Left lung (tissue), 14 donors: ENCODE measurements around the gene OR4S1. TPM values are rescaled to one million over a fixed set of nuclear protein-coding genes. Genes with fewer than 3 reads are reported as not detected.

Experiments used
- ATAC-seq: fragments of 200-7000 bp; cut with Tn5 transposase; one replicate; pipeline ENCODE4 v1.9.1; 2020; ENCODE audit warnings: moderate library complexity
- DNase-seq, 4 donors: peaks; one replicate each; pipeline ENCODE4 v3.0.0-alpha.2; 2013 to 2020
- H3K27ac ChIP-seq, 2 donors: fragments of 200-600 bp; sonication (generic) in 1 of 2; one replicate each; pipeline versions ENCODE4 v1.5.0 to v1.8.0; 2020 to 2021
- H3K27me3 ChIP-seq, 2 donors: fragments of 200-600 bp; sonication (generic) in 1 of 2; one replicate each; pipeline versions ENCODE4 v1.5.0 to v1.8.0; 2020 to 2021
- H3K36me3 ChIP-seq, 2 donors: fragments of 200-600 bp; sonication (generic) in 1 of 2; one replicate each; pipeline versions ENCODE4 v1.5.0 to v1.8.0; 2020 to 2021
- H3K4me1 ChIP-seq, 2 donors: fragments of 200-600 bp; one replicate each; pipeline ENCODE4 v1.8.0; 2021
- H3K4me3 ChIP-seq, 2 donors: fragments of 200-600 bp; sonication (generic) in 1 of 2; one replicate each; pipeline versions ENCODE4 v1.5.0 to v1.8.0; 2020 to 2021; ENCODE audit warnings: mild to moderate bottlenecking in 1 of 2
- H3K9me3 ChIP-seq, 2 donors: fragments of 200-600 bp; sonication (generic) in 1 of 2; one replicate each; pipeline versions ENCODE4 v1.5.0 to v1.8.0; 2020 to 2021
- CTCF ChIP-seq, 2 donors: fragments of 200-600 bp; sonication (generic) in 1 of 2; IDR thresholded peaks; one replicate each; pipeline versions ENCODE4 v1.5.0 to v1.8.0; 2021; ENCODE audit warnings: antibody characterized with exemption in 2 of 2
- intact Hi-C, 2 donors: fragments of 100-400 bp; cut with DNase I; formaldehyde crosslinking; loops; one replicate each; pipeline versions ENCODE4 v1.11.2 to v1.14.2; 2022
- long read RNA-seq, 12 donors: library from polyadenylated mRNA in 2 of 12; unstranded in 2 of 12; transcript quantifications; one replicate each; pipeline ENCODE4 v2.0.0 and lab custom pipeline, GENCODE V29; 2019 to 2026
- polyA plus RNA-seq, 6 donors: library from polyadenylated mRNA; unstranded; fragments of 120-200 nt; gene quantifications; one replicate each; pipeline ENCODE4 v1.2.1, GENCODE V29; 2013; ENCODE audit not compliant: insufficient read length in 6 of 6
- total RNA-seq, 2 donors: library from RNA; stranded (reverse); fragmentation: NEBNext Ultra II Directional; extraction: Animal tissue kit (Norgen Biotek cat#: 25700); gene quantifications; one replicate each; pipeline ENCODE4 v1.2.1, GENCODE V29; 2021
- donor health status: DM: no; HTN: yes; CAD: no.
- donor health status: DM: no; HTN: no; CAD: no.

OR4S1 gene
- not detected for total RNA-seq
- polyA plus RNA-seq = not detected
- long read RNA-seq, donor 1 = 0 reads
- long read RNA-seq, donor 2 = 0 reads
- long read RNA-seq, donor 3 = 0 reads
- long read RNA-seq, donor 4 = 0 reads
- long read RNA-seq, donor 5 = 0 reads
- long read RNA-seq, donor 6 = 0 reads
- long read RNA-seq, donor 7 = 0 reads
- long read RNA-seq, donor 8 = 0 reads
- long read RNA-seq, donor 9 = 0 reads
- long read RNA-seq, donor 10 = 0 reads
- long read RNA-seq, donor 11 = 0 reads
- long read RNA-seq, donor 12 = 0 reads

- DNase-seq = no peak
- Histone ChIP-seq H3K4me1 (no peaks in the 10 kb centered on the region), H3K4me3 (no peak within 1 kb of the TSS), H3K36me3 (no peaks in the 10 kb centered on the region), H3K9me3 (no peaks in the 10 kb centered on the region), H3K27me3 (no peaks in the 10 kb centered on the region), H3K27ac (no peak within 1 kb of the TSS)
- no peak for ATAC-seq
- no peak for TF ChIP-seq CTCF (IDR thresholded peaks at IDR 0.05)
- intact Hi-C loops = no loop called here
Measured at GRCh38 chr11:48305923-48306322, at the start of gene OR4S1. OR4S1 (plus strand) TSS chr11:48306223; CDS start chr11:48306223, 0 bp downstream.

GRCh38 chr11:48261600-48261999, 44.4 kb upstream of the OR4S1 start:
- ATAC-seq (no peak), DNase-seq (no peak)
- no peaks in the 10 kb centered on the region for H3K4me1 ChIP-seq
- H3K27ac ChIP-seq = no peak overlapping the region
- peaks cover 0 to 3% of the 10 kb centered on the region in 2 donors for H3K9me3 ChIP-seq
- H3K4me3 ChIP-seq = no peak overlapping the region
- intact Hi-C loops = no loop called here
- TF ChIP-seq CTCF (IDR thresholded peaks at IDR 0.05) = no peak
- H3K36me3 ChIP-seq = no peaks in the 10 kb centered on the region
- no peaks in the 10 kb centered on the region for H3K27me3 ChIP-seq

GRCh38 chr11:48263423-48263911, 42.6 kb upstream of the OR4S1 start, which contains the start of gene OR4X1:
OR4X1 (plus strand) TSS chr11:48263861; CDS start chr11:48263861, 0 bp downstream.
- intact Hi-C loops = no loop called here
- H3K9me3 ChIP-seq = peaks cover 0 to 3% of the 10 kb centered on the region in 2 donors
- H3K36me3 ChIP-seq = no peaks in the 10 kb centered on the region
- no peak for TF ChIP-seq CTCF (IDR thresholded peaks at IDR 0.05)
- no peaks in the 10 kb centered on the region for H3K4me1 ChIP-seq
- H3K27me3 ChIP-seq = no peaks in the 10 kb centered on the region
- ATAC-seq (no peak), DNase-seq (no peak)
- H3K4me3 ChIP-seq = no peak within 1 kb of the TSS
- no peak within 1 kb of the TSS for H3K27ac ChIP-seq

- ATAC-seq (no peak), DNase-seq (no peak)
- H3K27ac ChIP-seq = no peak overlapping the region
- no peak overlapping the region for H3K4me3 ChIP-seq
- no peaks in the 10 kb centered on the region for H3K36me3 ChIP-seq
- no peaks in the 10 kb centered on the region for H3K9me3 ChIP-seq
- no peaks in the 10 kb centered on the region for H3K27me3 ChIP-seq
- intact Hi-C loops = no loop called here
- no peak for TF ChIP-seq CTCF (IDR thresholded peaks at IDR 0.05)
- no peaks in the 10 kb centered on the region for H3K4me1 ChIP-seq
Measured at GRCh38 chr11:48270621-48271020, 35.4 kb upstream of the OR4S1 start.

GRCh38 chr11:48272606-48273005, 33.4 kb upstream of the OR4S1 start:
- no peak for DNase-seq
- Histone ChIP-seq H3K36me3 (no peaks in the 10 kb centered on the region), H3K9me3 (no peaks in the 10 kb centered on the region), H3K4me1 (no peaks in the 10 kb centered on the region), H3K27ac (no peak overlapping the region), H3K4me3 (no peak overlapping the region), H3K27me3 (no peaks in the 10 kb centered on the region)
- no peak for TF ChIP-seq CTCF (IDR thresholded peaks at IDR 0.05)
- intact Hi-C loops = no loop called here
- no peak for ATAC-seq
